ENCODE data around the gene TREML4. TPM values are rescaled to one million over a fixed set of nuclear protein-coding genes. Genes with fewer than 3 reads are reported as not detected.

The TREML4 gene
- total and polyA plus RNA-seq, 2 of the 4 experiments (the other 2 are of a cell fraction) = not detected

GRCh38 chr6:41256383-41256782 is 28.2 kb downstream of the TREML4 start:
- no peaks in the 10 kb centered on the region for H3K9me3 ChIP-seq (ENCODE audit: control insufficient read depth, insufficient read depth, low read length)
- no peaks in the 10 kb centered on the region for H3K36me3 ChIP-seq (ENCODE audit: control insufficient read depth, insufficient read depth, low read length)
- no peak overlapping the region for H3K9ac ChIP-seq (ENCODE audit: low read depth, low read length)
- WGBS, 2 experiments (ENCODE audit: extremely low coverage in 2 of 2, insufficient read length in 1 of 2) = 40% methylated on average over 1 of the region's 1 CpG; no CpG with 5 or more reads in 1 of the 2 experiments
- no peak overlapping the region for H2AFZ ChIP-seq (replicated peaks; ENCODE audit: low read length, poor library complexity)
- no peak overlapping the region for H3K27ac ChIP-seq (ENCODE audit: insufficient read depth, low read length)
- H2AK5ac ChIP-seq (ENCODE audit: low read depth, low read length) = no peak overlapping the region
- BruUV-seq (replicated peaks) = no TSS peak
- no peak overlapping the region for H3K23ac ChIP-seq (ENCODE audit: low read depth, low read length)
- no peak overlapping the region for H4K5ac ChIP-seq (ENCODE audit: low read depth, low read length)
- intact Hi-C loops (cut with micrococcal nuclease) = no loop called here
- no peak overlapping the region for H2BK20ac ChIP-seq (ENCODE audit: low read depth, low read length)
- H3K18ac ChIP-seq (ENCODE audit: low read depth, low read length) = no peak overlapping the region
- TF ChIP-seq RCOR1 (IDR thresholded peaks at IDR 0.05; ENCODE audit: insufficient replicate concordance, low read length) (no peak), RAD21 (IDR thresholded peaks at IDR 0.05; ENCODE audit: low read length) (no peak), MAFK (IDR thresholded peaks at IDR 0.05; ENCODE audit: low read depth, low read length) (no peak), POLR2A (IDR thresholded peaks at IDR 0.05; ENCODE audit: low read depth, low read length) (no peak), CEBPB (IDR thresholded peaks at IDR 0.05; ENCODE audit: low read depth, low read length) (no peak)
- dilution Hi-C loops (cut with HindIII; ENCODE audit: low sequenced_read_pairs, unreplicated experiment) = no loop called here
- no peak overlapping the region for H3K4ac ChIP-seq (ENCODE audit: low read depth, low read length)
- no peak overlapping the region for H2BK5ac ChIP-seq (ENCODE audit: low read depth, low read length, poor library complexity, severe bottlenecking)
- DNase-seq (no peak), ATAC-seq (ENCODE audit: low read depth) (no peak)
- no peak overlapping the region for H4K8ac ChIP-seq (ENCODE audit: low read depth in 2 of 2, low read length in 2 of 2)
- no peaks in the 10 kb centered on the region for H3K79me1 ChIP-seq (ENCODE audit: low read depth in 1 of 2, low read length in 2 of 2)
- no peak overlapping the region for H4K91ac ChIP-seq (ENCODE audit: insufficient read depth, low read depth, low read length)
- H2BK15ac ChIP-seq (ENCODE audit: low read depth, low read length) = no peak overlapping the region
- no peaks in the 10 kb centered on the region for H4K20me1 ChIP-seq (ENCODE audit: insufficient read depth, low read length)
- no peak overlapping the region for H2AK9ac ChIP-seq (replicated peaks; ENCODE audit: low read depth, low read length, poor library complexity)
- in situ Hi-C loops (cut with MboI; ENCODE audit: low sequenced_read_pairs) = no loop called here
- no peak overlapping the region for H3K14ac ChIP-seq (replicated peaks; ENCODE audit: low read depth, low read length)
- no peak overlapping the region for H3K4me3 ChIP-seq (ENCODE audit: insufficient read depth, low read depth, low read length)
- no peaks in the 10 kb centered on the region for H3K4me1 ChIP-seq (ENCODE audit: control insufficient read depth, insufficient read depth, low read length)
- no peaks in the 10 kb centered on the region for H3K9me1 ChIP-seq (ENCODE audit: insufficient read depth, low read length)
- no peak overlapping the region for H3K56ac ChIP-seq (ENCODE audit: extremely low read depth, insufficient read depth, low read length)
- H3K27me3 ChIP-seq (ENCODE audit: control insufficient read depth, insufficient read depth, low read length) = no peaks in the 10 kb centered on the region
- H2BK120ac ChIP-seq (ENCODE audit: low read depth, low read length) = no peak overlapping the region
- POLR2A ChIA-PET (ENCODE audit: unreplicated experiment) = no interaction called here
- CTCF ChIA-PET = interaction anchor here (0.6 kb wide), 1 partner anchor 50 kb away, joined by 3 read pairs; no protein-coding TSS in a partner anchor
- H3K4me2 ChIP-seq (ENCODE audit: low read depth, low read length) = no peak overlapping the region
